ENCODE measurements around the gene CLHC1.

DNA sequence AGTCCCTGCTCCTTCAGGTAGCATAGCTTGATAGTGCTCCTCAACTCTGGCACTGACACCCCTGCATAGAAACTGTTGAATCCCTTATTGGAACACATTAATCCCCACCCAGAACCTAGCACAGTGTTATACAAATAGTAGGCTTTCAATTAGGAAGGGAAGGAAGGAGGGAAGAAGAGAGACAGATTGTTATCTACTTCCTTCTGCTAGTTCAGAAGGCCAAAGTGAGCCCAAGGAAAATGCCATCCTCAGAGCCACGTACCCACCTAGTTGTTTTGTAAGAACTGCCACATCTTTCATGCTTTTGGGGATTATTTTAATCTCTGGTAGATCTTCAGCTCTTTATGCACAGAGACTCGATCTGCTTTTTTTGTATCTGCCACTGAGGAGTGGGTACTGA, 75.1 kb downstream of the CLHC1 start:
- TF ChIP-seq CTCF (IDR thresholded peaks at IDR 0.05) (no peak), EP300 (IDR thresholded peaks at IDR 0.05) (no peak), POLR2A (IDR thresholded peaks at IDR 0.05) (no peak)

Data from ovary (tissue), 3 donors.